ENCODE measurements around the gene SCRN2. TPM values are rescaled to one million over a fixed set of nuclear protein-coding genes. Genes with fewer than 3 reads are reported as not detected.

Gene SCRN2
- total and polyA plus RNA-seq, 2 of the 13 experiments (the other 11 are each of a cell fraction or from before 2014, with no cell fraction given): 21.7 to 29.5 TPM

DNA sequence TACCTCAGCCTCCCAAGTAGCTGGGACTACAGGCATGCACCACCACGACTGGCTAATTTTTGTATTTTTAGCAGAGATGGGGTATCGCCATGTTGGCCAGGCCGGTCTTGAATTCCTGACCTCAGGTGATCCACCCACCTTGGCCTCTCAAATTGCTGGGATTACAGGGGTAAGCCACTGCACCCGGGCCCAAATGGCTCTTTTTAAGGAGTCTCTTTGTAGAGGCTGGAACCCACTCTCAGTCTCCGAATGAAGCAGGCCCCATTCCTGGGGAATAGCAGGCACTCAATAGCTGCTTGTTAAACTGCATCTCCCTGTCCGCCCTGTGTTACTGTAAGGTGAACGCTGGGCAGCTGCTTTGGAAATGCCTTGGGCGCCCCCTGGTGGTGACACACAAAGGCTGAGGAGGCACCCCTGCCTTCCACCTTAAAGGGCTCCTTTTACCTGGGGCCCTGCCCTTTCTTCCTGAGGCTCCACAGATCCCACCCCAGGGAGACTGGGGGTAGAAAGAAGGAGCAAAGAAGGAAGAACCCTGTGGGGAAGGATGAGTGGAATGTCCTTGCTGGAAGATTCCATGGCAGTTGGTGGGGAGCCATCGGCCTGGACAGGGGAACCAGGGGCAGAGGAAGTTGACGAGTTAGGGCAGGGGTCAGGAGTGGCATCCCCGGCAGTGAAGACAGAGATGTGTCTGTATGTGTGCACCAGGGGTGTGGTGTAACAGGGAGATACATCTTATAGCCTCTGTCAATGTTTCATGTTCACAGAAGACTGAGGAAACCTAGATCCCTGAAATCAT, 48.9 kb upstream of the SCRN2 start (continued):
- TF ChIP-seq MBNL3 (CRISPR knock-in tag; conservative IDR thresholded peaks at IDR 0.05): no peak
- TF ChIP-seq KLF9 (CRISPR knock-in tag; IDR thresholded peaks at IDR 0.05; ENCODE audit: low read depth): no peak
- TF ChIP-seq REPIN1 (CRISPR knock-in tag; IDR thresholded peaks at IDR 0.05; ENCODE audit: borderline replicate concordance, low read depth): no peak
- no peak for TF ChIP-seq ARID2 (CRISPR knock-in tag; IDR thresholded peaks at IDR 0.05; ENCODE audit: borderline replicate concordance)
- peak; percentile 30; the same call in 1 of the 2 replicates for TF ChIP-seq ZNF614 (CRISPR knock-in tag; IDR thresholded peaks at IDR 0.05; ENCODE audit: borderline replicate concordance)
- TF ChIP-seq, protein P1, sequence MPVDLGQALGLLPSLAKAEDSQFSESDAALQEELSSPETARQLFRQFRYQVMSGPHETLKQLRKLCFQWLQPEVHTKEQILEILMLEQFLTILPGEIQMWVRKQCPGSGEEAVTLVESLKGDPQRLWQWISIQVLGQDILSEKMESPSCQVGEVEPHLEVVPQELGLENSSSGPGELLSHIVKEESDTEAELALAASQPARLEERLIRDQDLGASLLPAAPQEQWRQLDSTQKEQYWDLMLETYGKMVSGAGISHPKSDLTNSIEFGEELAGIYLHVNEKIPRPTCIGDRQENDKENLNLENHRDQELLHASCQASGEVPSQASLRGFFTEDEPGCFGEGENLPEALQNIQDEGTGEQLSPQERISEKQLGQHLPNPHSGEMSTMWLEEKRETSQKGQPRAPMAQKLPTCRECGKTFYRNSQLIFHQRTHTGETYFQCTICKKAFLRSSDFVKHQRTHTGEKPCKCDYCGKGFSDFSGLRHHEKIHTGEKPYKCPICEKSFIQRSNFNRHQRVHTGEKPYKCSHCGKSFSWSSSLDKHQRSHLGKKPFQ (CRISPR knock-in tag; IDR thresholded peaks at IDR 0.05; ENCODE audit: insufficient replicate concordance): no peak
- TF ChIP-seq, protein P2, sequence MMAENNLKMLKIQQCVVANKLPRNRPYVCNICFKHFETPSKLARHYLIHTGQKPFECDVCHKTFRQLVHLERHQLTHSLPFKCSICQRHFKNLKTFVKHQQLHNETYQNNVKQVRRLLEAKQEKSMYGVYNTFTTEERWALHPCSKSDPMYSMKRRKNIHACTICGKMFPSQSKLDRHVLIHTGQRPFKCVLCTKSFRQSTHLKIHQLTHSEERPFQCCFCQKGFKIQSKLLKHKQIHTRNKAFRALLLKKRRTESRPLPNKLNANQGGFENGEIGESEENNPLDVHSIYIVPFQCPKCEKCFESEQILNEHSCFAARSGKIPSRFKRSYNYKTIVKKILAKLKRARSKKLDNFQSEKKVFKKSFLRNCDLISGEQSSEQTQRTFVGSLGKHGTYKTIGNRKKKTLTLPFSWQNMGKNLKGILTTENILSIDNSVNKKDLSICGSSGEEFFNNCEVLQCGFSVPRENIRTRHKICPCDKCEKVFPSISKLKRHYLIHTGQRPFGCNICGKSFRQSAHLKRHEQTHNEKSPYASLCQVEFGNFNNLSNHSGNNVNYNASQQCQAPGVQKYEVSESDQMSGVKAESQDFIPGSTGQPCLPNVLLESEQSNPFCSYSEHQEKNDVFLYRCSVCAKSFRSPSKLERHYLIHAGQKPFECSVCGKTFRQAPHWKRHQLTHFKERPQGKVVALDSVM (CRISPR knock-in tag; IDR thresholded peaks at IDR 0.05): no peak
- TF ChIP-seq ETV6 (CRISPR knock-in tag; conservative IDR thresholded peaks at IDR 0.05): no peak
- TF ChIP-seq ZNF253 (CRISPR knock-in tag; IDR thresholded peaks at IDR 0.05; ENCODE audit: borderline replicate concordance): no peak
- TF ChIP-seq THYN1 (CRISPR knock-in tag; IDR thresholded peaks at IDR 0.05; ENCODE audit: borderline replicate concordance, low read depth): no peak
- TF ChIP-seq, protein P3, sequence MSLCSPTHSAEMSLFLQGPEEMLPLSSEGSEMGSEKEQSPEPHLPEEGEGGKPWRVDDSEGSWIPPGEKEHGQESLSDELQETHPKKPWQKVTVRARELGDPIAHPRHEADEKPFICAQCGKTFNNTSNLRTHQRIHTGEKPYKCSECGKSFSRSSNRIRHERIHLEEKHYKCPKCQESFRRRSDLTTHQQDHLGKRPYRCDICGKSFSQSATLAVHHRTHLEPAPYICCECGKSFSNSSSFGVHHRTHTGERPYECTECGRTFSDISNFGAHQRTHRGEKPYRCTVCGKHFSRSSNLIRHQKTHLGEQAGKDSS (CRISPR knock-in tag; IDR thresholded peaks at IDR 0.05; ENCODE audit: borderline replicate concordance, low read depth): peak; percentile 54; the same call in 1 of the 2 replicates
- TF ChIP-seq MIXL1 (CRISPR knock-in tag; IDR thresholded peaks at IDR 0.05): no peak
- TF ChIP-seq ARNT2 (CRISPR knock-in tag; IDR thresholded peaks at IDR 0.05; ENCODE audit: low read depth): 0 out of 2 replicates have a peak, but pooled peaks have one; percentile 44
- TF ChIP-seq, protein P4, sequence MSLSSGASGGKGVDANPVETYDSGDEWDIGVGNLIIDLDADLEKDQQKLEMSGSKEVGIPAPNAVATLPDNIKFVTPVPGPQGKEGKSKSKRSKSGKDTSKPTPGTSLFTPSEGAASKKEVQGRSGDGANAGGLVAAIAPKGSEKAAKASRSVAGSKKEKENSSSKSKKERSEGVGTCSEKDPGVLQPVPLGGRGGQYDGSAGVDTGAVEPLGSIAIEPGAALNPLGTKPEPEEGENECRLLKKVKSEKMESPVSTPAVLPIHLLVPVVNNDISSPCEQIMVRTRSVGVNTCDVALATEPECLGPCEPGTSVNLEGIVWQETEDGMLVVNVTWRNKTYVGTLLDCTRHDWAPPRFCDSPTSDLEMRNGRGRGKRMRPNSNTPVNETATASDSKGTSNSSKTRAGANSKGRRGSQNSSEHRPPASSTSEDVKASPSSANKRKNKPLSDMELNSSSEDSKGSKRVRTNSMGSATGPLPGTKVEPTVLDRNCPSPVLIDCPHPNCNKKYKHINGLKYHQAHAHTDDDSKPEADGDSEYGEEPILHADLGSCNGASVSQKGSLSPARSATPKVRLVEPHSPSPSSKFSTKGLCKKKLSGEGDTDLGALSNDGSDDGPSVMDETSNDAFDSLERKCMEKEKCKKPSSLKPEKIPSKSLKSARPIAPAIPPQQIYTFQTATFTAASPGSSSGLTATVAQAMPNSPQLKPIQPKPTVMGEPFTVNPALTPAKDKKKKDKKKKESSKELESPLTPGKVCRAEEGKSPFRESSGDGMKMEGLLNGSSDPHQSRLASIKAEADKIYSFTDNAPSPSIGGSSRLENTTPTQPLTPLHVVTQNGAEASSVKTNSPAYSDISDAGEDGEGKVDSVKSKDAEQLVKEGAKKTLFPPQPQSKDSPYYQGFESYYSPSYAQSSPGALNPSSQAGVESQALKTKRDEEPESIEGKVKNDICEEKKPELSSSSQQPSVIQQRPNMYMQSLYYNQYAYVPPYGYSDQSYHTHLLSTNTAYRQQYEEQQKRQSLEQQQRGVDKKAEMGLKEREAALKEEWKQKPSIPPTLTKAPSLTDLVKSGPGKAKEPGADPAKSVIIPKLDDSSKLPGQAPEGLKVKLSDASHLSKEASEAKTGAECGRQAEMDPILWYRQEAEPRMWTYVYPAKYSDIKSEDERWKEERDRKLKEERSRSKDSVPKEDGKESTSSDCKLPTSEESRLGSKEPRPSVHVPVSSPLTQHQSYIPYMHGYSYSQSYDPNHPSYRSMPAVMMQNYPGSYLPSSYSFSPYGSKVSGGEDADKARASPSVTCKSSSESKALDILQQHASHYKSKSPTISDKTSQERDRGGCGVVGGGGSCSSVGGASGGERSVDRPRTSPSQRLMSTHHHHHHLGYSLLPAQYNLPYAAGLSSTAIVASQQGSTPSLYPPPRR (CRISPR knock-in tag; IDR thresholded peaks at IDR 0.05; ENCODE audit: borderline replicate concordance): no peak
- TF ChIP-seq, protein P5, sequence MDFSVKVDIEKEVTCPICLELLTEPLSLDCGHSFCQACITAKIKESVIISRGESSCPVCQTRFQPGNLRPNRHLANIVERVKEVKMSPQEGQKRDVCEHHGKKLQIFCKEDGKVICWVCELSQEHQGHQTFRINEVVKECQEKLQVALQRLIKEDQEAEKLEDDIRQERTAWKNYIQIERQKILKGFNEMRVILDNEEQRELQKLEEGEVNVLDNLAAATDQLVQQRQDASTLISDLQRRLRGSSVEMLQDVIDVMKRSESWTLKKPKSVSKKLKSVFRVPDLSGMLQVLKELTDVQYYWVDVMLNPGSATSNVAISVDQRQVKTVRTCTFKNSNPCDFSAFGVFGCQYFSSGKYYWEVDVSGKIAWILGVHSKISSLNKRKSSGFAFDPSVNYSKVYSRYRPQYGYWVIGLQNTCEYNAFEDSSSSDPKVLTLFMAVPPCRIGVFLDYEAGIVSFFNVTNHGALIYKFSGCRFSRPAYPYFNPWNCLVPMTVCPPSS (IDR thresholded peaks at IDR 0.05): no peak
- TF ChIP-seq, protein P6, sequence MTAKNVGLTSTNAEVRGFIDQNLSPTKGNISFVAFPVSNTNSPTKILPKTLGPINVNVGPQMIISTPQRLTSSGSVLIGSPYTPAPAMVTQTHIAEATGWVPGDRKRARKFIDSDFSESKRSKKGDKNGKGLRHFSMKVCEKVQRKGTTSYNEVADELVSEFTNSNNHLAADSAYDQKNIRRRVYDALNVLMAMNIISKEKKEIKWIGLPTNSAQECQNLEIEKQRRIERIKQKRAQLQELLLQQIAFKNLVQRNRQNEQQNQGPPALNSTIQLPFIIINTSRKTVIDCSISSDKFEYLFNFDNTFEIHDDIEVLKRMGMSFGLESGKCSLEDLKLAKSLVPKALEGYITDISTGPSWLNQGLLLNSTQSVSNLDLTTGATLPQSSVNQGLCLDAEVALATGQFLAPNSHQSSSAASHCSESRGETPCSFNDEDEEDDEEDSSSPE (CRISPR knock-in tag; IDR thresholded peaks at IDR 0.05): no peak

Measured in HepG2 (cell line).